Right lobe of liver (tissue), 6 donors: ENCODE results near the gene BMAL2. TPM values are rescaled to one million over a fixed set of nuclear protein-coding genes. Genes with fewer than 3 reads are reported as not detected.

ENCODE experiments used
- ATAC-seq, 4 donors: fragments of 200-7000 bp; cut with Tn5 transposase; one replicate each; pipeline ENCODE4 v1.9.1; 2020; ENCODE audit warnings: mild to moderate bottlenecking in 4 of 4, moderate library complexity in 4 of 4
- DNase-seq, 3 donors: peaks; one replicate each; pipeline ENCODE4 v3.0.0-alpha.2; 2020
- H3K27ac ChIP-seq, 3 donors: fragments of 200-600 bp; one replicate each; pipeline ENCODE4 v1.8.0; 2022
- H3K27me3 ChIP-seq, 2 donors: fragments of 200-600 bp; one replicate each; pipeline ENCODE4 v1.8.0; 2022
- H3K36me3 ChIP-seq, 4 donors: fragments of 200-600 bp; sonication (generic) in 1 of 4; one replicate each; pipeline versions ENCODE4 v1.5.1 to v1.8.0; 2017 to 2022; ENCODE audit warnings: control low read depth in 1 of 4
- H3K4me1 ChIP-seq, 4 donors: fragments of 200-600 bp; sonication (generic) in 1 of 4; one replicate each; pipeline versions ENCODE4 v1.5.1 to v1.8.0; 2017 to 2022; ENCODE audit warnings: control low read depth in 1 of 4
- H3K4me3 ChIP-seq, 3 donors: fragments of 200-600 bp; one replicate each; pipeline ENCODE4 v1.8.0; 2022
- H3K9me3 ChIP-seq, 4 donors: fragments of 200-600 bp; sonication (generic) in 1 of 4; one replicate each; pipeline versions ENCODE4 v1.5.1 to v1.8.0; 2017 to 2022; ENCODE audit warnings: control low read depth in 1 of 4
- CTCF ChIP-seq, 4 donors: fragments of 200-600 bp in 3 of 4; fragments of 450-650 bp in 1 of 4; IDR thresholded peaks; one replicate each; pipeline versions ENCODE4 v1.5.1 to v1.8.0; 2016 to 2022; ENCODE audit warnings: antibody characterized with exemption in 4 of 4, mild to moderate bottlenecking in 2 of 4
- POLR2A ChIP-seq: fragments of 450-650 bp; IDR thresholded peaks from one replicate; pipeline ENCODE4 v1.6.1; 2017; ENCODE audit warnings: antibody characterized with exemption, mild to moderate bottlenecking
- WGBS: methylation state at CpG from one replicate; pipeline ENCODE4 v1.1.6; 2018; ENCODE audit warnings: low coverage, low lambda C conversion rate; ENCODE audit not compliant: insufficient coverage; ENCODE audit errors: missing lambda C conversion rate; 5-methylcytosine and 5-hydroxymethylcytosine counted together
- intact Hi-C, 2 donors: fragments of 100-400 bp; cut with DNase I; formaldehyde crosslinking; loops; one replicate each; pipeline versions ENCODE4 v1.11.2 to v1.14.1; 2022
- total RNA-seq, 6 experiments: library from RNA; depleted of rRNA in 2 of 6; stranded (reverse); fragments of >200 nt in 2 of 6; fragmentation: NEBNext Ultra II Directional in 3 of 6; extraction: Animal tissue kit (Norgen Biotek cat#: 25700) in 3 of 6; gene quantifications; one replicate each; pipeline versions ENCODE4 v1.1.0 to v1.2.4, GENCODE V29; 2016 to 2023
- donor health status: DM: no; HTN: yes; CAD: no.
- donor health status: DM: no; HTN: no; CAD: no.
- donor health status: DM: no; HTN: no; CAD: no.
- donor health status: DM: no; HTN: yes; CAD: no.
- donor health status: DM: no; HTN: yes; CAD: no.

The BMAL2 gene
- total RNA-seq, 6 experiments from 2014 or later: 2.6 to 22.5 (median 4.3) TPM

- no peak overlapping the region for H3K4me3 ChIP-seq
- DNase-seq: peak in 2 of 3 donors; percentile 66 to 72
- H3K36me3 ChIP-seq: no peaks in the 10 kb centered on the region
- H3K27ac ChIP-seq: peak overlapping the region in 1 of 3 donors; percentile 26
- WGBS: 33% methylated on average over 3 of the region's 3 CpGs
- H3K9me3 ChIP-seq: no peaks in the 10 kb centered on the region
- H3K4me1 ChIP-seq: peaks cover 0 to 15% (median 0%) of the 10 kb centered on the region in 4 donors
- H3K27me3 ChIP-seq: no peaks in the 10 kb centered on the region
- TF ChIP-seq CTCF (IDR thresholded peaks at IDR 0.05) (no peak), POLR2A (no peak)
- intact Hi-C loops: no loop called here
- ATAC-seq: peak in 3 of 4 donors; percentile 22 to 89 (median 35)
These were observed 39.2 kb upstream of the BMAL2 start for GRCh38 chr12:27293463-27293862.

GRCh38 chr12:27296674-27297073 is 36.0 kb upstream of the BMAL2 start:
- TF ChIP-seq POLR2A (no peak), CTCF (IDR thresholded peaks at IDR 0.05) (no peak)
- DNase-seq: no peak
- H3K27me3 ChIP-seq: no peaks in the 10 kb centered on the region
- H3K27ac ChIP-seq: no peak overlapping the region
- peaks cover 0 to 2% (median 0%) of the 10 kb centered on the region in 4 donors for H3K36me3 ChIP-seq
- WGBS: 79% methylated on average over 6 of the region's 6 CpGs
- no peak overlapping the region for H3K4me3 ChIP-seq
- intact Hi-C loops: no loop called here
- no peak for ATAC-seq
- H3K9me3 ChIP-seq: no peaks in the 10 kb centered on the region
- H3K4me1 ChIP-seq: peaks cover 0 to 15% (median 0%) of the 10 kb centered on the region in 4 donors

GRCh38 chr12:27297566-27297965 is 35.1 kb upstream of the BMAL2 start:
- Histone ChIP-seq H3K4me3 (no peak overlapping the region), H3K27ac (no peak overlapping the region), H3K27me3 (no peaks in the 10 kb centered on the region), H3K36me3 (peaks cover 0 to 3% (median 0%) of the 10 kb centered on the region in 4 donors), H3K9me3 (no peaks in the 10 kb centered on the region), H3K4me1 (peaks cover 0 to 11% (median 0%) of the 10 kb centered on the region in 4 donors)
- WGBS: 89% methylated on average over 4 of the region's 4 CpGs
- DNase-seq (no peak), ATAC-seq (no peak)
- TF ChIP-seq CTCF (IDR thresholded peaks at IDR 0.05): no peak
- TF ChIP-seq POLR2A: no peak
- intact Hi-C loops: no loop called here

GRCh38 chr12:27299102-27299501 is 33.5 kb upstream of the BMAL2 start:
- Histone ChIP-seq H3K36me3 (peaks cover 0 to 3% (median 0%) of the 10 kb centered on the region in 4 donors), H3K27me3 (no peaks in the 10 kb centered on the region), H3K4me3 (no peak overlapping the region), H3K27ac (no peak overlapping the region), H3K9me3 (no peaks in the 10 kb centered on the region), H3K4me1 (peaks cover 0 to 8% (median 2%) of the 10 kb centered on the region in 4 donors)
- intact Hi-C loops: no loop called here
- 92% methylated on average over 1 of the region's 1 CpG for WGBS
- ATAC-seq (no peak), DNase-seq (no peak)
- TF ChIP-seq POLR2A (no peak), CTCF (IDR thresholded peaks at IDR 0.05) (no peak)

- ATAC-seq (no peak), DNase-seq (no peak)
- intact Hi-C loops: no loop called here
These were observed 32.4 kb upstream of the BMAL2 start for GRCh38 chr12:27300226-27300625.

More at GRCh38 chr12:27300226-27300625, 32.4 kb upstream of the BMAL2 start:
- no peak overlapping the region for H3K4me3 ChIP-seq
- TF ChIP-seq POLR2A (no peak), CTCF (IDR thresholded peaks at IDR 0.05) (no peak)
- H3K9me3 ChIP-seq: no peaks in the 10 kb centered on the region
- no peaks in the 10 kb centered on the region for H3K27me3 ChIP-seq
- H3K27ac ChIP-seq: no peak overlapping the region
- H3K4me1 ChIP-seq: peaks cover 0 to 8% (median 2%) of the 10 kb centered on the region in 4 donors
- peaks cover 0 to 3% (median 0%) of the 10 kb centered on the region in 4 donors for H3K36me3 ChIP-seq
